Measurements from ENCODE around the gene SLC1A4.
A peak's percentile ranks its signal among the peaks of the same experiment; 100 is the strongest.

The SLC1A4 gene

DNA sequence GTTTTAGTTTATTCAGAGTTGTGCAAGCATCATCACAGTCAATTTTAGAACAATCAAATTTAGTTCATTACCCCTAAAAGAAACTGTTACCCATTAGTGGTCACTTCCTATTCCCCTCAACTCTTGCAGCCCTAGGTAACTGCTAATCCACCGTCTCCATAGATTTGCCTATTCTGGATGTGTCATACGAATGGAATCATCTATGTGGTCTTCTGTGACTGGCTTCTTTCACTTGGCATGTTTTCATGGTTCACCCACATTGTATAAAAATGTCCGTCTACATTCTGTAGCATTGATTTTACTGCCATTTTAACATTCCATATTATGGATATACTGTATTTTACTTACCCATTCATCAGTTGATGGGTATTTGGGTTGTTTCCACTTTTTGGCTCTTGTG is 61.7 kb downstream of the SLC1A4 start:
- TF ChIP-seq CTCF (IDR thresholded peaks at IDR 0.05; ENCODE audit: borderline replicate concordance, control extremely low read depth, extremely low read depth, insufficient read depth, missing control alignments): no peak
- no peak for DNase-seq (ENCODE audit: low spot score)
- in situ Hi-C loops (cut with MboI; ENCODE audit: low sequenced_read_pairs, unreplicated experiment): no loop called here

GRCh38 chr2:65053199-65053598 is 64.0 kb downstream of the SLC1A4 start:
- TF ChIP-seq CTCF (IDR thresholded peaks at IDR 0.05; ENCODE audit: borderline replicate concordance, control extremely low read depth, extremely low read depth, insufficient read depth, missing control alignments): no peak
- DNase-seq (ENCODE audit: low spot score): peak; percentile 77
- in situ Hi-C loops (cut with MboI; ENCODE audit: low sequenced_read_pairs, unreplicated experiment): no loop called here

- TF ChIP-seq CTCF (IDR thresholded peaks at IDR 0.05; ENCODE audit: borderline replicate concordance, control extremely low read depth, extremely low read depth, insufficient read depth, missing control alignments): no peak
- no peak for DNase-seq (ENCODE audit: low spot score)
- in situ Hi-C loops (cut with MboI; ENCODE audit: low sequenced_read_pairs, unreplicated experiment): no loop called here
Measured at GRCh38 chr2:65054749-65055421, 65.7 kb downstream of the SLC1A4 start.

DNA sequence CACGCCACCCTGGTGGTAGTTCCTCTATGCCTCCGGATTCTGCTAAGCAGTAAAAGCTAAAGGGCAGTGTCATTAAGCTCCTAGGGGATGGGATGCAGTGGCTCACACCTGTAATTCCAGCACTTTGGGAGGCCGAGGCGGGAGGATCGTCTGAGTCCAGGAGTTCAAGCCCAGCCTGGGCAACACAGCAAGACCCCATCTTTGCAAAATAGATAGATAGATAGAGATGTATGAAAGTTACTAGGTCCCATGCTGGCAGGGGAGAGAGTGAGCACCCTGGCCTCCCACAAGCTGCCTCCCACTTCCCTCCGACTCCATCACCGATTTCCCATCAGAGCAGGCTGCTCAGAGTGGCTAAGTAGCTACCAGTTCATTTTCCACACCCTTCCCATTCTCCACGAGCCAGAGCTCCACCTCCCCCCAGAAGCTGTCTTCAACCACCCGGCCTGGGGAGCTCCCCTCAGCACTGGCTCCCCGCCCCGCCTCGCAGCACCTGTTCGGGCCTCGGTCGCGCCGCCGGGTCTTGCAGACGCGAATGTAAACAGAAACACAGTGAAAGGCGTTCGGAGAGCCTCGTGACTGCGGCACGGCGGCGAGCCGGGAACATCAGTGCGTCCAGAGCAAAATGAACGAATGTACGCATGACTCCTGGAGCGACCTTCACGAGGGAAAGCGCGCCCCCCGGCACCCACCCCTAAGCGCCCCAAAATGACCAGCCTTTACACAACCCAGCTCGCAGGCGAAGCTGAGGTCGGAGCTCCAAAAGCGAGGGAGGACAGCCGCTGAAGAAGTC is 66.4 kb downstream of the SLC1A4 start:
- in situ Hi-C loops (cut with MboI; ENCODE audit: low sequenced_read_pairs, unreplicated experiment): no loop called here
- no peak for DNase-seq (ENCODE audit: low spot score)
- no peak for TF ChIP-seq CTCF (IDR thresholded peaks at IDR 0.05; ENCODE audit: borderline replicate concordance, control extremely low read depth, extremely low read depth, insufficient read depth, missing control alignments)

GRCh38 chr2:65056215-65057053 is 67.2 kb downstream of the SLC1A4 start, which contains the start of gene CEP68:
CEP68 (plus strand) TSS chr2:65056416; CDS start chr2:65069445, 13,029 bp downstream.
- peak; percentile 97 for DNase-seq (ENCODE audit: low spot score)
- in situ Hi-C loops (cut with MboI; ENCODE audit: low sequenced_read_pairs, unreplicated experiment): no loop called here
- no peak for TF ChIP-seq CTCF (IDR thresholded peaks at IDR 0.05; ENCODE audit: borderline replicate concordance, control extremely low read depth, extremely low read depth, insufficient read depth, missing control alignments)

- in situ Hi-C loops (cut with MboI; ENCODE audit: low sequenced_read_pairs, unreplicated experiment): no loop called here
- no peak for TF ChIP-seq CTCF (IDR thresholded peaks at IDR 0.05; ENCODE audit: borderline replicate concordance, control extremely low read depth, extremely low read depth, insufficient read depth, missing control alignments)
Measured at GRCh38 chr2:65057054-65057375, 67.8 kb downstream of the SLC1A4 start.

More at GRCh38 chr2:65057054-65057375, 67.8 kb downstream of the SLC1A4 start:
- no peak for DNase-seq (ENCODE audit: low spot score)

All from GM13976 (cell line).